Vagina (tissue), 2 donors: ENCODE measurements around the gene RPS19BP1. TPM values are rescaled to one million over a fixed set of nuclear protein-coding genes. Genes with fewer than 3 reads are reported as not detected.

Experiments
- DNase-seq, 2 donors: peaks; one replicate each; pipeline ENCODE4 v3.0.0-alpha.2; 2017; ENCODE audit errors: extremely low spot score in 2 of 2
- H3K27ac ChIP-seq: fragments of 200-600 bp; sonication (generic); one replicate; pipeline ENCODE4 v1.5.1; 2019
- H3K27me3 ChIP-seq: fragments of 200-600 bp; sonication (generic); one replicate; pipeline ENCODE4 v1.5.1; 2019
- H3K36me3 ChIP-seq, 2 donors: fragments of 200-600 bp; sonication (generic); one replicate each; pipeline ENCODE4 v1.5.1; 2017 to 2019
- H3K4me1 ChIP-seq: fragments of 200-600 bp; sonication (generic); one replicate; pipeline ENCODE4 v1.5.1; 2019
- H3K4me3 ChIP-seq, 2 donors: fragments of 200-600 bp; sonication (generic); 1 replicate in 1 of 2; 2 replicates in 1 of 2; pipeline ENCODE4 v1.5.1; 2016 to 2019
- H3K9me3 ChIP-seq: fragments of 200-600 bp; sonication (generic); one replicate; pipeline ENCODE4 v1.5.1; 2019
- CTCF ChIP-seq, 3 experiments: fragments of 450-650 bp in 2 of 3; fragments of 200-600 bp in 1 of 3; sonication (generic) in 1 of 3; IDR thresholded peaks; one replicate each; pipeline ENCODE4 v1.5.1; 2017 to 2019; ENCODE audit warnings: antibody characterized with exemption in 3 of 3, mild to moderate bottlenecking in 2 of 3, moderate library complexity in 2 of 3
- POLR2A ChIP-seq, 2 donors: fragments of 450-650 bp; IDR thresholded peaks; one replicate each; pipeline ENCODE4 v1.6.1; 2017; ENCODE audit warnings: antibody characterized with exemption in 2 of 2, mild to moderate bottlenecking in 2 of 2, moderate library complexity in 2 of 2
- POLR2AphosphoS5 ChIP-seq, 2 donors: sonication (generic); formaldehyde crosslinking; IDR thresholded peaks; one replicate each; pipeline ENCODE4 v1.9.0; 2017; ENCODE audit warnings: antibody characterized with exemption in 2 of 2, mild to moderate bottlenecking in 2 of 2, low read depth in 1 of 2; ENCODE audit not compliant: insufficient read depth in 1 of 2
- intact Hi-C: fragments of 100-400 bp; cut with DNase I; formaldehyde crosslinking; loops from one replicate; pipeline ENCODE4 v1.15.1; 2023
- total RNA-seq: library from RNA; depleted of rRNA; stranded (reverse); fragments of >200 nt; gene quantifications from one replicate; pipeline ENCODE4 v1.2.3, GENCODE V29; 2016

Gene RPS19BP1
- total RNA-seq, 1 donor from 2014 or later = 107 TPM

- H3K36me3 ChIP-seq = no peaks in the 10 kb centered on the region
- no peak overlapping the region for H3K4me3 ChIP-seq
- no peaks in the 10 kb centered on the region for H3K9me3 ChIP-seq
- TF ChIP-seq POLR2A (IDR thresholded peaks at IDR 0.05) (no peak), CTCF (IDR thresholded peaks at IDR 0.05) (no peak), POLR2AphosphoS5 (IDR thresholded peaks at IDR 0.05; ENCODE audit: insufficient read depth in 1 of 2, low read depth in 1 of 2) (no peak)
- intact Hi-C loops = no loop called here
- DNase-seq = no peak
- no peaks in the 10 kb centered on the region for H3K4me1 ChIP-seq
- no peak overlapping the region for H3K27ac ChIP-seq
- no peaks in the 10 kb centered on the region for H3K27me3 ChIP-seq
These were observed 44.8 kb upstream of the RPS19BP1 start for GRCh38 chr22:39577366-39577765.

GRCh38 chr22:39576027-39576426 is 43.5 kb upstream of the RPS19BP1 start:
- Histone ChIP-seq H3K9me3 (no peaks in the 10 kb centered on the region), H3K4me1 (no peaks in the 10 kb centered on the region), H3K4me3 (no peak overlapping the region), H3K27me3 (no peaks in the 10 kb centered on the region), H3K27ac (no peak overlapping the region), H3K36me3 (no peaks in the 10 kb centered on the region)
- no peak for TF ChIP-seq CTCF (IDR thresholded peaks at IDR 0.05)
- TF ChIP-seq POLR2A (IDR thresholded peaks at IDR 0.05) = no peak
- TF ChIP-seq POLR2AphosphoS5 (IDR thresholded peaks at IDR 0.05; ENCODE audit: insufficient read depth in 1 of 2, low read depth in 1 of 2) = no peak
- DNase-seq = no peak
- intact Hi-C loops = no loop called here

GRCh38 chr22:39575552-39575825 is 42.9 kb upstream of the RPS19BP1 start:
- H3K36me3 ChIP-seq = no peaks in the 10 kb centered on the region
- H3K27ac ChIP-seq = no peak overlapping the region
- no peaks in the 10 kb centered on the region for H3K27me3 ChIP-seq
- no peak overlapping the region for H3K4me3 ChIP-seq
- TF ChIP-seq POLR2AphosphoS5 (IDR thresholded peaks at IDR 0.05; ENCODE audit: insufficient read depth in 1 of 2, low read depth in 1 of 2) (no peak), CTCF (IDR thresholded peaks at IDR 0.05) (no peak), POLR2A (IDR thresholded peaks at IDR 0.05) (no peak)
- no peaks in the 10 kb centered on the region for H3K9me3 ChIP-seq
- no peak for DNase-seq
- no peaks in the 10 kb centered on the region for H3K4me1 ChIP-seq
- intact Hi-C loops = no loop called here

GRCh38 chr22:39574779-39575551 is 42.4 kb upstream of the RPS19BP1 start:
- no peak overlapping the region for H3K27ac ChIP-seq
- intact Hi-C loops = no loop called here
- no peak for TF ChIP-seq CTCF (IDR thresholded peaks at IDR 0.05)
- TF ChIP-seq POLR2A (IDR thresholded peaks at IDR 0.05) = no peak
- no peak for TF ChIP-seq POLR2AphosphoS5 (IDR thresholded peaks at IDR 0.05; ENCODE audit: insufficient read depth in 1 of 2, low read depth in 1 of 2)
- H3K27me3 ChIP-seq = no peaks in the 10 kb centered on the region
- no peaks in the 10 kb centered on the region for H3K4me1 ChIP-seq
- no peak for DNase-seq
- H3K9me3 ChIP-seq = no peaks in the 10 kb centered on the region
- H3K36me3 ChIP-seq = no peaks in the 10 kb centered on the region
- no peak overlapping the region for H3K4me3 ChIP-seq

- TF ChIP-seq CTCF (IDR thresholded peaks at IDR 0.05) (no peak), POLR2AphosphoS5 (IDR thresholded peaks at IDR 0.05; ENCODE audit: insufficient read depth in 1 of 2, low read depth in 1 of 2) (no peak), POLR2A (IDR thresholded peaks at IDR 0.05) (no peak)
- Histone ChIP-seq H3K27ac (no peak overlapping the region), H3K9me3 (no peaks in the 10 kb centered on the region), H3K27me3 (no peaks in the 10 kb centered on the region), H3K4me3 (no peak overlapping the region), H3K36me3 (no peaks in the 10 kb centered on the region), H3K4me1 (no peaks in the 10 kb centered on the region)
- intact Hi-C loops = no loop called here
- no peak for DNase-seq
These were observed 39.0 kb upstream of the RPS19BP1 start for GRCh38 chr22:39571538-39571937.
